ENCODE measurements around the gene MAGEC1. TPM values are rescaled to one million over a fixed set of nuclear protein-coding genes. Genes with fewer than 3 reads are reported as not detected.

MAGEC1 gene, protein sequence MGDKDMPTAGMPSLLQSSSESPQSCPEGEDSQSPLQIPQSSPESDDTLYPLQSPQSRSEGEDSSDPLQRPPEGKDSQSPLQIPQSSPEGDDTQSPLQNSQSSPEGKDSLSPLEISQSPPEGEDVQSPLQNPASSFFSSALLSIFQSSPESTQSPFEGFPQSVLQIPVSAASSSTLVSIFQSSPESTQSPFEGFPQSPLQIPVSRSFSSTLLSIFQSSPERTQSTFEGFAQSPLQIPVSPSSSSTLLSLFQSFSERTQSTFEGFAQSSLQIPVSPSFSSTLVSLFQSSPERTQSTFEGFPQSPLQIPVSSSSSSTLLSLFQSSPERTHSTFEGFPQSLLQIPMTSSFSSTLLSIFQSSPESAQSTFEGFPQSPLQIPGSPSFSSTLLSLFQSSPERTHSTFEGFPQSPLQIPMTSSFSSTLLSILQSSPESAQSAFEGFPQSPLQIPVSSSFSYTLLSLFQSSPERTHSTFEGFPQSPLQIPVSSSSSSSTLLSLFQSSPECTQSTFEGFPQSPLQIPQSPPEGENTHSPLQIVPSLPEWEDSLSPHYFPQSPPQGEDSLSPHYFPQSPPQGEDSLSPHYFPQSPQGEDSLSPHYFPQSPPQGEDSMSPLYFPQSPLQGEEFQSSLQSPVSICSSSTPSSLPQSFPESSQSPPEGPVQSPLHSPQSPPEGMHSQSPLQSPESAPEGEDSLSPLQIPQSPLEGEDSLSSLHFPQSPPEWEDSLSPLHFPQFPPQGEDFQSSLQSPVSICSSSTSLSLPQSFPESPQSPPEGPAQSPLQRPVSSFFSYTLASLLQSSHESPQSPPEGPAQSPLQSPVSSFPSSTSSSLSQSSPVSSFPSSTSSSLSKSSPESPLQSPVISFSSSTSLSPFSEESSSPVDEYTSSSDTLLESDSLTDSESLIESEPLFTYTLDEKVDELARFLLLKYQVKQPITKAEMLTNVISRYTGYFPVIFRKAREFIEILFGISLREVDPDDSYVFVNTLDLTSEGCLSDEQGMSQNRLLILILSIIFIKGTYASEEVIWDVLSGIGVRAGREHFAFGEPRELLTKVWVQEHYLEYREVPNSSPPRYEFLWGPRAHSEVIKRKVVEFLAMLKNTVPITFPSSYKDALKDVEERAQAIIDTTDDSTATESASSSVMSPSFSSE
- total RNA-seq, result not detected in 2 replicates

DNA sequence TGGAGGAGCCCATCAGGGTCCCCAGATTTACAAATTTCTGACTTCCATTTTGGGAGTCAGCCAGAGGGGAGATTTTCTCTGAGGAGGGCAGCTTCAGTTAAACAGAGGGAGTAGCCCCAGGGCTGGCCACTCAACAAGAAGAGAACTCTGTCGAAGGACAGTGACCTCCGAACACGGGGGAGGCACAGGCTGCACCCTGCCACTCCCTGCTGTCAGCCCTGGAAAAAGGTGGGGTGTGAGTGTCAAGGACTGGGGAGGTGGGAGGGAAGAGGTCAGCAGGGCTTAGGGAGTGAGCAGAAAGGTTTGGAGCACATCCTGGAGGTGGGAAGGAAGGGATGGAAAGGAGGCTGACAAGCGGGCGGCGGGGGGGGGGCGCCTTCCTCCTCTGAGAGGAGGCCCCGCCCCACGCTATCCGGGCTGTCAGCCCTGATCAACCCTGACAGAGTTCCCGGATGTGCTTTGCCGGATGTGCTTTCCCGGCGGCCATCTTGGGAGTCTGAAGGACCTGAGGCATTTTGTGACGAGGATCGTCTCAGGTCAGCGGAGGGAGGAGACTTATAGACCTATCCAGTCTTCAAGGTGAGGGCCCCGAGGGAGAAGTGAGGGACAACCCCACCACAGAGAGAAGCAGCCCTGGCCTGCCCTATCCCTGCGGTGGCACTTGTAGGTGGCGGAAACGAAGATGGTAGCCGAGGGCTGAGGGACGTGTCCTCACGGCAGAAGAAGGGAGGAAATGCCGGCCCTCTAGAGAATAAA lies at the start of gene MAGEC1:
Gene MAGEC1 (plus strand): TSS at position 495 of the 756 bp plus-strand sequence. CDS start 1,179 bp downstream, outside the sequence.

Other genes with a start within 250 kb of the MAGEC1 start
- not detected in 2 replicates for gene SPANXD, start 205.2 kb upstream of the MAGEC1 start, total RNA-seq
- not detected in 2 replicates for gene MAGEC3, start 65.6 kb upstream of the MAGEC1 start, total RNA-seq